HG02678 (cell line): ENCODE data around the gene COL27A1.

Experiments used
- ATAC-seq: cut with Tn5 transposase; IDR thresholded peaks from one replicate; pipeline ENCODE4 v1.9.1; 2021; ENCODE audit warnings: mild to moderate bottlenecking, moderate library complexity; ENCODE audit not compliant: unreplicated experiment

The COL27A1 gene

GRCh38 chr9:114166103-114166470 is 10.8 kb downstream of the COL27A1 start:
- ATAC-seq: no peak

GRCh38 chr9:114166614-114167572 is 11.6 kb downstream of the COL27A1 start:
- no peak for ATAC-seq

GRCh38 chr9:114167591-114168091 is 12.3 kb downstream of the COL27A1 start:
- no peak for ATAC-seq

GRCh38 chr9:114168281-114169028 is 13.1 kb downstream of the COL27A1 start:
- ATAC-seq: no peak

- ATAC-seq: no peak
Measured at GRCh38 chr9:114169029-114169951, 14.0 kb downstream of the COL27A1 start.

GRCh38 chr9:114169952-114170770 is 14.8 kb downstream of the COL27A1 start:
- ATAC-seq: no peak

- ATAC-seq: no peak
Measured at GRCh38 chr9:114170771-114171461, 15.6 kb downstream of the COL27A1 start.

- ATAC-seq: no peak
Measured at GRCh38 chr9:114171500-114171899, 16.2 kb downstream of the COL27A1 start.

- no peak for ATAC-seq
Measured at GRCh38 chr9:114172981-114173833, 17.9 kb downstream of the COL27A1 start.

GRCh38 chr9:114174557-114174875 is 19.2 kb downstream of the COL27A1 start:
- no peak for ATAC-seq

- ATAC-seq: no peak
Measured at GRCh38 chr9:114174876-114175771, 19.8 kb downstream of the COL27A1 start.

- no peak for ATAC-seq
Measured at GRCh38 chr9:114176624-114177291, 21.4 kb downstream of the COL27A1 start.

GRCh38 chr9:114177423-114178064 is 22.2 kb downstream of the COL27A1 start:
- no peak for ATAC-seq

GRCh38 chr9:114178076-114178475 is 22.7 kb downstream of the COL27A1 start:
- no peak for ATAC-seq

- no peak for ATAC-seq
Measured at GRCh38 chr9:114178756-114179450, 23.6 kb downstream of the COL27A1 start.

GRCh38 chr9:114179516-114179915 is 24.2 kb downstream of the COL27A1 start:
- no peak for ATAC-seq
